Measurements from ENCODE around the gene RAVER1.

DNA sequence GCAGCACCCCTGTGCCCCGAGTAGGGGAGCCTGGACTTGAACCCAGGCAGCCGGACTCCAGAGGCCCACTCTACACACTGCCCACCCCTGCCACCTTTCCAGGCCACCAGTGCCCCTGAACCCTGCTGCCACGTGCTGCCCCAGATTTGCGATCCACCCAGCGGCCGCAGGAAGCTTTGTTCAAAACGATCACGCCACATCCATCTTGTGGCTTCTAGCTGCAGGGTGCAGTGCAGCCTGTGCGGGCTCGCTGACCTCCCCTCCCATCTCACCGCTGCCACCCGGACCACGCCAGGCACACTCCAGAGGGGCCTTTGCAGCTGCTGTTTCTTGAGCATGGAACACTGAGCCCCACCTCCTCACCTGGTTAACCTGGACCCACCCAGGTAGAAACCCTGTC, 3.8 kb downstream of the RAVER1 start:
- TF ChIP-seq BRCA1 (IDR thresholded peaks at IDR 0.05; ENCODE audit: low read depth, low read length) (no peak), RBBP5 (IDR thresholded peaks at IDR 0.05; ENCODE audit: borderline replicate concordance, low read depth, low read length) (no peak), MAX (IDR thresholded peaks at IDR 0.05) (no peak), POLR2AphosphoS5 (IDR thresholded peaks at IDR 0.05; ENCODE audit: low read depth, low read length) (no peak), POLR2A (IDR thresholded peaks at IDR 0.05; ENCODE audit: control extremely low read depth in 1 of 2, low read depth in 2 of 2, low read length in 2 of 2) (no peak)
- TF ChIP-seq, protein P1, sequence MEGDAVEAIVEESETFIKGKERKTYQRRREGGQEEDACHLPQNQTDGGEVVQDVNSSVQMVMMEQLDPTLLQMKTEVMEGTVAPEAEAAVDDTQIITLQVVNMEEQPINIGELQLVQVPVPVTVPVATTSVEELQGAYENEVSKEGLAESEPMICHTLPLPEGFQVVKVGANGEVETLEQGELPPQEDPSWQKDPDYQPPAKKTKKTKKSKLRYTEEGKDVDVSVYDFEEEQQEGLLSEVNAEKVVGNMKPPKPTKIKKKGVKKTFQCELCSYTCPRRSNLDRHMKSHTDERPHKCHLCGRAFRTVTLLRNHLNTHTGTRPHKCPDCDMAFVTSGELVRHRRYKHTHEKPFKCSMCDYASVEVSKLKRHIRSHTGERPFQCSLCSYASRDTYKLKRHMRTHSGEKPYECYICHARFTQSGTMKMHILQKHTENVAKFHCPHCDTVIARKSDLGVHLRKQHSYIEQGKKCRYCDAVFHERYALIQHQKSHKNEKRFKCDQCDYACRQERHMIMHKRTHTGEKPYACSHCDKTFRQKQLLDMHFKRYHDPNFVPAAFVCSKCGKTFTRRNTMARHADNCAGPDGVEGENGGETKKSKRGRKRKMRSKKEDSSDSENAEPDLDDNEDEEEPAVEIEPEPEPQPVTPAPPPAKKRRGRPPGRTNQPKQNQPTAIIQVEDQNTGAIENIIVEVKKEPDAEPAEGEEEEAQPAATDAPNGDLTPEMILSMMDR (IDR thresholded peaks at IDR 0.05; ENCODE audit: control extremely low read depth in 1 of 3, insufficient read depth in 1 of 3, low read depth in 1 of 3, low read length in 3 of 3): no peak
- TF ChIP-seq, protein P2, sequence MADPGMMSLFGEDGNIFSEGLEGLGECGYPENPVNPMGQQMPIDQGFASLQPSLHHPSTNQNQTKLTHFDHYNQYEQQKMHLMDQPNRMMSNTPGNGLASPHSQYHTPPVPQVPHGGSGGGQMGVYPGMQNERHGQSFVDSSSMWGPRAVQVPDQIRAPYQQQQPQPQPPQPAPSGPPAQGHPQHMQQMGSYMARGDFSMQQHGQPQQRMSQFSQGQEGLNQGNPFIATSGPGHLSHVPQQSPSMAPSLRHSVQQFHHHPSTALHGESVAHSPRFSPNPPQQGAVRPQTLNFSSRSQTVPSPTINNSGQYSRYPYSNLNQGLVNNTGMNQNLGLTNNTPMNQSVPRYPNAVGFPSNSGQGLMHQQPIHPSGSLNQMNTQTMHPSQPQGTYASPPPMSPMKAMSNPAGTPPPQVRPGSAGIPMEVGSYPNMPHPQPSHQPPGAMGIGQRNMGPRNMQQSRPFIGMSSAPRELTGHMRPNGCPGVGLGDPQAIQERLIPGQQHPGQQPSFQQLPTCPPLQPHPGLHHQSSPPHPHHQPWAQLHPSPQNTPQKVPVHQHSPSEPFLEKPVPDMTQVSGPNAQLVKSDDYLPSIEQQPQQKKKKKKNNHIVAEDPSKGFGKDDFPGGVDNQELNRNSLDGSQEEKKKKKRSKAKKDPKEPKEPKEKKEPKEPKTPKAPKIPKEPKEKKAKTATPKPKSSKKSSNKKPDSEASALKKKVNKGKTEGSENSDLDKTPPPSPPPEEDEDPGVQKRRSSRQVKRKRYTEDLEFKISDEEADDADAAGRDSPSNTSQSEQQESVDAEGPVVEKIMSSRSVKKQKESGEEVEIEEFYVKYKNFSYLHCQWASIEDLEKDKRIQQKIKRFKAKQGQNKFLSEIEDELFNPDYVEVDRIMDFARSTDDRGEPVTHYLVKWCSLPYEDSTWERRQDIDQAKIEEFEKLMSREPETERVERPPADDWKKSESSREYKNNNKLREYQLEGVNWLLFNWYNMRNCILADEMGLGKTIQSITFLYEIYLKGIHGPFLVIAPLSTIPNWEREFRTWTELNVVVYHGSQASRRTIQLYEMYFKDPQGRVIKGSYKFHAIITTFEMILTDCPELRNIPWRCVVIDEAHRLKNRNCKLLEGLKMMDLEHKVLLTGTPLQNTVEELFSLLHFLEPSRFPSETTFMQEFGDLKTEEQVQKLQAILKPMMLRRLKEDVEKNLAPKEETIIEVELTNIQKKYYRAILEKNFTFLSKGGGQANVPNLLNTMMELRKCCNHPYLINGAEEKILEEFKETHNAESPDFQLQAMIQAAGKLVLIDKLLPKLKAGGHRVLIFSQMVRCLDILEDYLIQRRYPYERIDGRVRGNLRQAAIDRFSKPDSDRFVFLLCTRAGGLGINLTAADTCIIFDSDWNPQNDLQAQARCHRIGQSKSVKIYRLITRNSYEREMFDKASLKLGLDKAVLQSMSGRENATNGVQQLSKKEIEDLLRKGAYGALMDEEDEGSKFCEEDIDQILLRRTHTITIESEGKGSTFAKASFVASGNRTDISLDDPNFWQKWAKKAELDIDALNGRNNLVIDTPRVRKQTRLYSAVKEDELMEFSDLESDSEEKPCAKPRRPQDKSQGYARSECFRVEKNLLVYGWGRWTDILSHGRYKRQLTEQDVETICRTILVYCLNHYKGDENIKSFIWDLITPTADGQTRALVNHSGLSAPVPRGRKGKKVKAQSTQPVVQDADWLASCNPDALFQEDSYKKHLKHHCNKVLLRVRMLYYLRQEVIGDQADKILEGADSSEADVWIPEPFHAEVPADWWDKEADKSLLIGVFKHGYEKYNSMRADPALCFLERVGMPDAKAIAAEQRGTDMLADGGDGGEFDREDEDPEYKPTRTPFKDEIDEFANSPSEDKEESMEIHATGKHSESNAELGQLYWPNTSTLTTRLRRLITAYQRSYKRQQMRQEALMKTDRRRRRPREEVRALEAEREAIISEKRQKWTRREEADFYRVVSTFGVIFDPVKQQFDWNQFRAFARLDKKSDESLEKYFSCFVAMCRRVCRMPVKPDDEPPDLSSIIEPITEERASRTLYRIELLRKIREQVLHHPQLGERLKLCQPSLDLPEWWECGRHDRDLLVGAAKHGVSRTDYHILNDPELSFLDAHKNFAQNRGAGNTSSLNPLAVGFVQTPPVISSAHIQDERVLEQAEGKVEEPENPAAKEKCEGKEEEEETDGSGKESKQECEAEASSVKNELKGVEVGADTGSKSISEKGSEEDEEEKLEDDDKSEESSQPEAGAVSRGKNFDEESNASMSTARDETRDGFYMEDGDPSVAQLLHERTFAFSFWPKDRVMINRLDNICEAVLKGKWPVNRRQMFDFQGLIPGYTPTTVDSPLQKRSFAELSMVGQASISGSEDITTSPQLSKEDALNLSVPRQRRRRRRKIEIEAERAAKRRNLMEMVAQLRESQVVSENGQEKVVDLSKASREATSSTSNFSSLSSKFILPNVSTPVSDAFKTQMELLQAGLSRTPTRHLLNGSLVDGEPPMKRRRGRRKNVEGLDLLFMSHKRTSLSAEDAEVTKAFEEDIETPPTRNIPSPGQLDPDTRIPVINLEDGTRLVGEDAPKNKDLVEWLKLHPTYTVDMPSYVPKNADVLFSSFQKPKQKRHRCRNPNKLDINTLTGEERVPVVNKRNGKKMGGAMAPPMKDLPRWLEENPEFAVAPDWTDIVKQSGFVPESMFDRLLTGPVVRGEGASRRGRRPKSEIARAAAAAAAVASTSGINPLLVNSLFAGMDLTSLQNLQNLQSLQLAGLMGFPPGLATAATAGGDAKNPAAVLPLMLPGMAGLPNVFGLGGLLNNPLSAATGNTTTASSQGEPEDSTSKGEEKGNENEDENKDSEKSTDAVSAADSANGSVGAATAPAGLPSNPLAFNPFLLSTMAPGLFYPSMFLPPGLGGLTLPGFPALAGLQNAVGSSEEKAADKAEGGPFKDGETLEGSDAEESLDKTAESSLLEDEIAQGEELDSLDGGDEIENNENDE (IDR thresholded peaks at IDR 0.05; ENCODE audit: insufficient replicate concordance, low read length): no peak

Measured in H1 (cell line).